Measurements from ENCODE around the gene CLECL1. TPM values are rescaled to one million over a fixed set of nuclear protein-coding genes. Genes with fewer than 3 reads are reported as not detected.

The CLECL1 gene
- total RNA-seq, 1 donor from 2014 or later = not detected

DNA sequence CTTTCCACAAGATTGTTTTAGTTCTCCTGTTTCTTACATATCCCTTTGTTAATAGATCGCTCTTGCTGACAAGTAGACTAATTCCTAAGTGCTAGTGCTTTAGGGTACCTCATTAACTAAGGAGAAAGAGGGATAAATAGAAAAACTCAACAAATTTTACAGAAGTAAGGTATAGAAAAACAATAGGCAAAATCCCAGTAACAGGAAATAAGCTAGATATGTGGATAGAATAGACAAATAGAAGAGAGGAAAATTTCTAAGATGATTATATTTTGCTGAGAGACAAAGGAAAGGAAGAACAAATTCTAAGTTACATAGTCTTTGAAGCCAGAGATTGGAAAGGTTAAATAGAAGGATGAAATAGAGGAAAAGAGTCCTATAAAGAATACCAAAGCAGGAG is 26.8 kb upstream of the CLECL1 start:
- TF ChIP-seq, protein P1, sequence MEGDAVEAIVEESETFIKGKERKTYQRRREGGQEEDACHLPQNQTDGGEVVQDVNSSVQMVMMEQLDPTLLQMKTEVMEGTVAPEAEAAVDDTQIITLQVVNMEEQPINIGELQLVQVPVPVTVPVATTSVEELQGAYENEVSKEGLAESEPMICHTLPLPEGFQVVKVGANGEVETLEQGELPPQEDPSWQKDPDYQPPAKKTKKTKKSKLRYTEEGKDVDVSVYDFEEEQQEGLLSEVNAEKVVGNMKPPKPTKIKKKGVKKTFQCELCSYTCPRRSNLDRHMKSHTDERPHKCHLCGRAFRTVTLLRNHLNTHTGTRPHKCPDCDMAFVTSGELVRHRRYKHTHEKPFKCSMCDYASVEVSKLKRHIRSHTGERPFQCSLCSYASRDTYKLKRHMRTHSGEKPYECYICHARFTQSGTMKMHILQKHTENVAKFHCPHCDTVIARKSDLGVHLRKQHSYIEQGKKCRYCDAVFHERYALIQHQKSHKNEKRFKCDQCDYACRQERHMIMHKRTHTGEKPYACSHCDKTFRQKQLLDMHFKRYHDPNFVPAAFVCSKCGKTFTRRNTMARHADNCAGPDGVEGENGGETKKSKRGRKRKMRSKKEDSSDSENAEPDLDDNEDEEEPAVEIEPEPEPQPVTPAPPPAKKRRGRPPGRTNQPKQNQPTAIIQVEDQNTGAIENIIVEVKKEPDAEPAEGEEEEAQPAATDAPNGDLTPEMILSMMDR (IDR thresholded peaks at IDR 0.05; ENCODE audit: borderline replicate concordance) = no peak
- Histone ChIP-seq H3K36me3 (no peaks in the 10 kb centered on the region), H3K9me3 (replicated peaks) (no peaks in the 10 kb centered on the region), H3K27ac (replicated peaks) (no peak overlapping the region), H3K27me3 (ENCODE audit: low read depth) (no peaks in the 10 kb centered on the region), H3K4me3 (no peak overlapping the region), H3K4me1 (no peaks in the 10 kb centered on the region)
- no peak for DNase-seq
- intact Hi-C loops (cut with micrococcal nuclease) = no loop called here

DNA sequence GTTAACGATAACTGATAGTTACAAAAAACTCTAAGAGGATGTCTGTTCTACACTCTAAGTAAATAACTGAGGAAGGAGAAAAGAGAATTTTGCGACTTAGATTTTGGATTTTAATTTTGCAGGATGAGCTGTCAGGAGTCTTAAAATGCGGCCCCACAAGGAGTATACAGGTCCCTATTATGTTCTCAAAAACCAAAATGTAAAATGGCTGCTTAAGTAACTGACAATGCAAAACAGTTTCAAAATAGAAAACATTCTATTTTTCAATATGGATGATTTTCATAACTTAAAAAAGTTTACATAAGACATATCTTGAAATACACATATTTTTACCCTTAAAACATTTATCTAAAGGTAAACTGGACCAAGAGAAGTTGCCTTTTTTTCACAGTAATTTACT is 25.2 kb upstream of the CLECL1 start:
- H3K4me1 ChIP-seq = no peaks in the 10 kb centered on the region
- no peak for DNase-seq
- H3K27ac ChIP-seq (replicated peaks) = no peak overlapping the region
- H3K4me3 ChIP-seq = no peak overlapping the region
- H3K9me3 ChIP-seq (replicated peaks) = no peaks in the 10 kb centered on the region
- H3K36me3 ChIP-seq = no peaks in the 10 kb centered on the region
- TF ChIP-seq, protein P1 (IDR thresholded peaks at IDR 0.05; ENCODE audit: borderline replicate concordance) = no peak
- H3K27me3 ChIP-seq (ENCODE audit: low read depth) = no peaks in the 10 kb centered on the region
- intact Hi-C loops (cut with micrococcal nuclease) = no loop called here

DNA sequence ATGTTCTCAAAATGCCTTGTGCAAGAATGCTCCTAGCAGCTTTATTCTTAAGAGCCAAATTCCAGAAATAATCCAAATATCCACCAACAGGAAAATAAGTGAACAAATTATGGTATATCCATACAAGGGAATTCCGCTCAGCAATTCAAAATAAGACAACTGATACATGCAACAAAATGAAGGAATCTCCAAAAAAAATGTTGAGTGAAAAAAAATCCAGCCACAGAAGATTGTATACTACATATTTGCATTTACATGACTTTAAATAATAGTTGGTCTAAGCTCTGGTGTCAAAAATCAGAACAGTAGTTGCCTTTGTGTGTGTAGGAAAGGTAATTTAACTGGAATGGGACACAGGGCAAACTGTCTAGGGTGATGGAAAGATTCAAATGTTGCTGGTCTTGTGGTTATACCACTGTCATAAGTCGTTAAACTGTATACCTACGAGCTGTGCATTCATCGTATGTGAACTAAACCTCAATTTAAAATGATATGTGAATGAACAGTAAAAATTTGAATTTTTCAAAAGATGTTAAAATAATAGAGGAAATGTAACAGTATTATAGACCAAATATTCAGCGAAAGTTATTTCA is 24.6 kb upstream of the CLECL1 start:
- Histone ChIP-seq H3K9me3 (replicated peaks) (no peaks in the 10 kb centered on the region), H3K36me3 (no peaks in the 10 kb centered on the region), H3K4me1 (no peaks in the 10 kb centered on the region), H3K4me3 (no peak overlapping the region), H3K27ac (replicated peaks) (no peak overlapping the region), H3K27me3 (ENCODE audit: low read depth) (no peaks in the 10 kb centered on the region)
- TF ChIP-seq, protein P1 (IDR thresholded peaks at IDR 0.05; ENCODE audit: borderline replicate concordance) = no peak
- intact Hi-C loops (cut with micrococcal nuclease) = no loop called here
- DNase-seq = no peak

DNA sequence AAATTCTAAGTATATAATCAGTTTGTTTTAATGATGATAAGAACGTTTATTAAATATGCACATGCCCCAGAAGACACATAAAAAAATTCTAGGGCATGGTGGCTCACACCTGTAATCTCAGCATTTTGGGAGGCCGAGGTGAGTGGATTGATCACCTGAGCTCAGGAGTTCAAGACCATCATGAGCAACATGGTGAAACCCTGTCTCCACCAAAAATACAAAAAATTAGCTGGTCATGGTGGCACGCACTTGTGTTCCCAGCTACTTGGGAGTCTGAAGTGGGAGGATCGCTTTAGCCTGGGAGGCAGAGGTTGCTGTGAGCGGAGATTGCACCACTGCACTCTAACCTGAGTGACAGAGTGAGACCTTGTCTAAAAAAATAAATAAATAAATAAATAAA is 23.8 kb upstream of the CLECL1 start:
- no peaks in the 10 kb centered on the region for H3K9me3 ChIP-seq (replicated peaks)
- intact Hi-C loops (cut with micrococcal nuclease) = no loop called here
- DNase-seq = no peak
- H3K27me3 ChIP-seq (ENCODE audit: low read depth) = no peaks in the 10 kb centered on the region
- H3K4me3 ChIP-seq = no peak overlapping the region
- no peaks in the 10 kb centered on the region for H3K4me1 ChIP-seq
- no peak overlapping the region for H3K27ac ChIP-seq (replicated peaks)
- TF ChIP-seq, protein P1 (IDR thresholded peaks at IDR 0.05; ENCODE audit: borderline replicate concordance) = no peak
- no peaks in the 10 kb centered on the region for H3K36me3 ChIP-seq

DNA sequence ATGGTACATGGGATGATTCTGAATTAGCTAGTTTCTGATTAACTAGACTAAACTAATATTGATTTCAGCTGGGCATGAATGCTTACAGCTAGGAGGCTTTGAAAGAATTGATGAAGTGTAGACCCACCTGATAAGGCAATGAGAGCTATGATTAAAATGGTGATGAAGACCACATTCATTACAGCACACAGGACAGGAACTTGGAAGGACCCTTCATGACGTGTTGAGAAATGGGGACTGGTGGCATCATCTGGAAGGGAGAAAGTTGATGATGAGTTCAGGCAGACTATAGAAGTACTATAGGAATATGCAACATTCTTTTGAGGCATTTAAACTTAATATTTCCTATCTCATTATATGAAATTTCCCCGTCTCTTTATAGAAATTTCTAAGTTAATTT is 23.3 kb upstream of the CLECL1 start:
- Histone ChIP-seq H3K4me3 (no peak overlapping the region), H3K27ac (replicated peaks) (no peak overlapping the region), H3K27me3 (ENCODE audit: low read depth) (no peaks in the 10 kb centered on the region), H3K9me3 (replicated peaks) (no peaks in the 10 kb centered on the region), H3K36me3 (no peaks in the 10 kb centered on the region), H3K4me1 (peaks cover 1% of the 10 kb centered on the region)
- TF ChIP-seq, protein P1 (IDR thresholded peaks at IDR 0.05; ENCODE audit: borderline replicate concordance) = no peak
- no peak for DNase-seq
- intact Hi-C loops (cut with micrococcal nuclease) = no loop called here

All from left ventricle myocardium inferior (tissue), 1 donor.